ENCODE measurements around the gene PAQR7.

The PAQR7 gene

GRCh38 chr1:25893116-25893515 is 17.6 kb upstream of the PAQR7 start:
- TF ChIP-seq TCF12 (IDR thresholded peaks at IDR 0.05; ENCODE audit: low read depth) (no peak), ZBTB7A (IDR thresholded peaks at IDR 0.05; ENCODE audit: low read depth) (no peak), TEAD4 (IDR thresholded peaks at IDR 0.05) (no peak), CREB1 (IDR thresholded peaks at IDR 0.05; ENCODE audit: low read depth) (no peak), TAF1 (IDR thresholded peaks at IDR 0.05; ENCODE audit: low read depth) (no peak), REST (IDR thresholded peaks at IDR 0.05; ENCODE audit: low read depth) (no peak), CEBPB (IDR thresholded peaks at IDR 0.05) (no peak), USF1 (IDR thresholded peaks at IDR 0.05) (no peak), YY1 (IDR thresholded peaks at IDR 0.05; ENCODE audit: low read depth) (no peak), MAX (IDR thresholded peaks at IDR 0.05) (no peak), EP300 (IDR thresholded peaks at IDR 0.05; ENCODE audit: borderline replicate concordance) (no peak), EGR1 (IDR thresholded peaks at IDR 0.05) (no peak), FOXM1 (IDR thresholded peaks at IDR 0.05; ENCODE audit: borderline replicate concordance, low read depth) (no peak), RAD21 (IDR thresholded peaks at IDR 0.05; ENCODE audit: low read depth) (no peak), NFIC (IDR thresholded peaks at IDR 0.05) (no peak)

GRCh38 chr1:25891606-25892005 is 16.1 kb upstream of the PAQR7 start:
- no peak for TF ChIP-seq EGR1 (IDR thresholded peaks at IDR 0.05)
- no peak for TF ChIP-seq REST (IDR thresholded peaks at IDR 0.05; ENCODE audit: low read depth)

- TF ChIP-seq CEBPB (IDR thresholded peaks at IDR 0.05) (no peak), NFIC (IDR thresholded peaks at IDR 0.05) (peak; percentile 60; the same call in 1 of the 2 replicates), TEAD4 (IDR thresholded peaks at IDR 0.05) (peak; percentile 90), YY1 (IDR thresholded peaks at IDR 0.05; ENCODE audit: low read depth) (peak; percentile 84), MAX (IDR thresholded peaks at IDR 0.05) (no peak), TCF12 (IDR thresholded peaks at IDR 0.05; ENCODE audit: low read depth) (peak; percentile 74; the same call in 1 of the 2 replicates), FOXM1 (IDR thresholded peaks at IDR 0.05; ENCODE audit: borderline replicate concordance, low read depth) (no peak), USF1 (IDR thresholded peaks at IDR 0.05) (no peak), REST (IDR thresholded peaks at IDR 0.05; ENCODE audit: low read depth) (no peak), EP300 (IDR thresholded peaks at IDR 0.05; ENCODE audit: borderline replicate concordance) (peak; percentile 77), ZBTB7A (IDR thresholded peaks at IDR 0.05; ENCODE audit: low read depth) (no peak), RAD21 (IDR thresholded peaks at IDR 0.05; ENCODE audit: low read depth) (no peak), EGR1 (IDR thresholded peaks at IDR 0.05) (no peak), CREB1 (IDR thresholded peaks at IDR 0.05; ENCODE audit: low read depth) (no peak), TAF1 (IDR thresholded peaks at IDR 0.05; ENCODE audit: low read depth) (no peak)
Measured at GRCh38 chr1:25890239-25891034, 14.9 kb upstream of the PAQR7 start.

GRCh38 chr1:25889470-25889869 is 14.0 kb upstream of the PAQR7 start:
- TF ChIP-seq TEAD4 (IDR thresholded peaks at IDR 0.05) = no peak
- TF ChIP-seq YY1 (IDR thresholded peaks at IDR 0.05; ENCODE audit: low read depth) = no peak
- TF ChIP-seq RAD21 (IDR thresholded peaks at IDR 0.05; ENCODE audit: low read depth) = peak; percentile 42
- no peak for TF ChIP-seq MAX (IDR thresholded peaks at IDR 0.05)
- no peak for TF ChIP-seq USF1 (IDR thresholded peaks at IDR 0.05)
